Peyer's patch (tissue), 4 donors: ENCODE measurements around the gene ZNF77.
"Not testable (repeated sequence)": the region's sequence is repeated elsewhere in the genome, so short reads cannot be mapped to it uniquely, and the experiment has no call there.

Experiments
- POLR2A ChIP-seq, 2 donors: fragments of 450-650 bp; IDR thresholded peaks; one replicate each; pipeline ENCODE4 v1.5.1; 2017; ENCODE audit warnings: antibody characterized with exemption in 2 of 2, mild to moderate bottlenecking in 2 of 2, moderate library complexity in 2 of 2
- TF ChIP-seq, protein P1 (sequence below), 6 experiments: fragments of 450-650 bp in 4 of 6; fragments of 200-600 bp in 2 of 6; sonication (generic) in 1 of 6; IDR thresholded peaks; one replicate each; pipeline ENCODE4 v1.5.1; 2017 to 2019; ENCODE audit warnings: antibody characterized with exemption in 6 of 6, mild to moderate bottlenecking in 3 of 6, moderate library complexity in 1 of 6

DNA sequence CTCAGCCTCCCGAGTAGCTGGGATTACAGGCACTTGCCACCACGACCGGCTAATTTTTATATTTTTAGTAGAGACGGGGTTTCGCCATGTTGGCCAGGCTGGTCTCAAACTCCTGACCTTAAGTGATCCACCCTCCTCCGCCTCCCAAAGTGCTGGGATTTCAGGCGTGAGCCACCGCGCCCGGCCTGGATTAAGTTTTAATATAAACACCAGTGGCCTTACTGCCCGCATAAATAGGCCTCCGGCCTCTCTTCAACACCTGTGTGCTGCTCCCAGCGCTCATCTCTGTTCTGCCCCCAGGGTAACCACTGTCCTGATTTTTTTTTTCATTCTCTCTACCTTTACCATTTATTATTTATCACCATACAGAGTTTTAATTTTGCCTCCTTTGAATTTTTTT, 41.4 kb downstream of the ZNF77 start:
- TF ChIP-seq, protein P1, sequence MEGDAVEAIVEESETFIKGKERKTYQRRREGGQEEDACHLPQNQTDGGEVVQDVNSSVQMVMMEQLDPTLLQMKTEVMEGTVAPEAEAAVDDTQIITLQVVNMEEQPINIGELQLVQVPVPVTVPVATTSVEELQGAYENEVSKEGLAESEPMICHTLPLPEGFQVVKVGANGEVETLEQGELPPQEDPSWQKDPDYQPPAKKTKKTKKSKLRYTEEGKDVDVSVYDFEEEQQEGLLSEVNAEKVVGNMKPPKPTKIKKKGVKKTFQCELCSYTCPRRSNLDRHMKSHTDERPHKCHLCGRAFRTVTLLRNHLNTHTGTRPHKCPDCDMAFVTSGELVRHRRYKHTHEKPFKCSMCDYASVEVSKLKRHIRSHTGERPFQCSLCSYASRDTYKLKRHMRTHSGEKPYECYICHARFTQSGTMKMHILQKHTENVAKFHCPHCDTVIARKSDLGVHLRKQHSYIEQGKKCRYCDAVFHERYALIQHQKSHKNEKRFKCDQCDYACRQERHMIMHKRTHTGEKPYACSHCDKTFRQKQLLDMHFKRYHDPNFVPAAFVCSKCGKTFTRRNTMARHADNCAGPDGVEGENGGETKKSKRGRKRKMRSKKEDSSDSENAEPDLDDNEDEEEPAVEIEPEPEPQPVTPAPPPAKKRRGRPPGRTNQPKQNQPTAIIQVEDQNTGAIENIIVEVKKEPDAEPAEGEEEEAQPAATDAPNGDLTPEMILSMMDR (IDR thresholded peaks at IDR 0.05), result not testable (repeated sequence)
- TF ChIP-seq POLR2A (IDR thresholded peaks at IDR 0.05), result not testable (repeated sequence)
